Activated CD8-positive, alpha-beta memory T cell treated with anti-CD3 and anti-CD28 coated beads for 48 hours (primary cell): ENCODE measurements around the gene FMN2.

ENCODE experiments used
- DNase-seq, 3 experiments: peaks; one replicate each; pipeline ENCODE4 v3.0.0-alpha.2; 2020; ENCODE audit warnings: low read depth in 2 of 3, low spot score in 2 of 3

FMN2 gene

DNA sequence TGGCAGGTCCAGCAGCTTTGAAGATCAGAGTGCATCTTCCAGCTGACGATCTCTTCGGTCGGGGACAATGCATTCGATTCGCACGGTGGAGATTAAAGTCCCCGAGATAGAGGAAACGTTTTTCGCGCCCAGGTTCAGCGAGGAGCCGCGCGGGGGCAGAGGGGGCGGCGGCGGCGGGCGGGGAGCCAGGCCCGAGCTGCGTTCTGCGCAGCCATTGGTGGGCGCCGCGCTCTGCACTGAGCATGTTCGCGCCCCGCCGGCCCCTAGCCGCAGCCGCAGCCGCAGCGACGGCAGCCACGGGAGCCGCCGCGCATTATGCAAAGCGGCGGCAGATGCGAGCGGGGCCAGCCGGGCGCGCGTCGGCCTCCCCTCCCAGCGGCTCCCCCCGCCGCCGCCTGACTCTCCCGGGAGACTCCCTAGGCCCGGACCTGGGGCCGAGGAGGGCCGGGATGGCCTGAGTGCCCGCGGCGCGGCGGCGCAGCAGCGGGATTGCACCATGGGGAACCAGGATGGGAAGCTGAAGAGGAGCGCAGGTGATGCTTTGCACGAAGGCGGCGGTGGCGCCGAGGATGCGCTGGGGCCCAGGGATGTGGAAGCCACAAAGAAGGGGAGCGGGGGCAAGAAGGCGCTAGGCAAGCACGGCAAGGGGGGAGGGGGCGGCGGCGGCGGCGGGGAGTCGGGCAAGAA lies at the start of gene FMN2:
FMN2 (plus strand) TSS at position 270 of the 687 bp plus-strand sequence; CDS start at position 497, 227 bp downstream.
- DNase-seq = no peak

DNA sequence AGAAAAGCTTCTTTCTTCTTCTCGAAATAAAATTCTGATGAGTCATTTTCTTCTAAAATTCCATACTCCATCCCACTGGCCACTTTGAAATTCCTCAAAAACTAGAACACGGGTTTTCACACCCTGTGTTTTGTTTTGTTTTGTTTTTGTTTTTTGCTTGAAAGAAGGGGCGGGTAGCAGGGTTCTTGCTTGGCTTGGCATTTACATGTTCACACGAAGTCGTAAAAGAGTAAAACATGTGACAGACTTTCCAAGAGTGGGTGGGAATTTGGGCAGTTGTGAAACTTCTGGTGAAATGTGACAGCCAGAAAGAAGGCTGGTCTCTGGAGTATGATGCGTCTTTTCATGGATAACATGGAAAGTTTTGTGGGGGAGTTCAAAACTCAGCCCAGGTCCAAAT lies 47.1 kb upstream of the FMN2 start:
- DNase-seq = no peak

DNA sequence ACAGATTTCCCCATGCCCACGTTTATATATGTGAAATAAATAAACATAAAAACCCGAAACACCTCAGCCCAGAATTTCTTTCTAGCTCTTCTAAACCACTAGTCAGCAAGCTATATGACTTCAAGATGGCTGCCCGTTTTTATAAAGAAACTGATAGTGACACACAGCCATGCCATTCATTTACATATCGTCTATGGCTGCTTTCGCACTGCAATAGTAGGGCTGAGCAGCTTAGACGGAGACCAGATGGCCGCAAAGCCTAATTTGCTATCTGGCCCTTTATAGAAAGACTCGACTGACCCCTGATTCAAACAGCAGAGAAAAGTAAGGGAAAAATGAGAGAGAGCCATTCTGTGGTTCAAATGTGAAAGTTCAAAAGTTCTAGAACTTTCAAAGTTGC lies 45.7 kb upstream of the FMN2 start:
- DNase-seq = no peak

DNA sequence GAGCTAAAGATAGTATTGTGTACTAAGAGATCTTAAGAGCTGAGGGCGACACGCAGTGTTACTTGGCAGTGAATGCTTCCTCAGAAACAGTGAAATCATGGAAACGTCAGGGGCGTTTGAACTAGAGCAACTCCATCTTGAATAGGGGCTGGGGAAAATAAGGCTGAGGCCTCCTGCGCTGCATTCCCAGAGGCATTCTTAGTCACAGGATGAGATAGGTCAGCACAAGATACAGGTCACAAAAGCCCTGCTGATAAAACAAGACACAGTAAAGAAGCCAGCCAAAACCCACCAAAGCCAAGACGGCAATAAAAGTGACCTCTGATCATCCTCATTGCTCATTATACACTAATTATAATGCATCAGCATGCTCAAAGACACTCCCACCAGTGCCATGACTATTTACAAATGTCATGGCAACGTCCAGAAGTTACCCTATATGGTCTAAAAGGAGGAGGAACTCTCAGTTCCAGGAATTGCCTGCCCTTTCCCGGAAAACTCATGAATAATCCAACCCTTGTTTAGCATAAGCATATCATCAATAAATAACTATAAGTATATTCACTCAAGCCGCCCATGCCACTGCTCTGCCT lies 37.5 kb upstream of the FMN2 start:
- DNase-seq = no peak

DNA sequence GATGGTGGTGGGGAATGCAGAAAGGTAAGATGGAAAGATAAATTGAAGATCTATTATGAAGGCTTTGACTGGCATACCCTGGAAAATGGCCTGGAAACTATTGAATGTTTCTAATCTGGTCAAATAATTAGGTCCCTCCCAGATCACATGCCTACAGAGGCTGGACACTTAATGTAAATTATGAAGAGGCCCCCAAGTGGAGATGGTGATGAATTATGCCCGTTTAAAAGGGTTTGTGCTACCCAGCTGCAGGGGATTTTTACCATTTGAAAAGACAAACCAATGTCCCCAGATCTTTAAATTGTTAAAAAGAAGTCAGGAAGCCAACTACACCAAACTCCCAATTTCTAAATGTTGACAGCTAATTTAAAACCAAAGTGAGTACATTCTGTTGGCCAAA lies 35.7 kb upstream of the FMN2 start:
- no peak for DNase-seq

DNA sequence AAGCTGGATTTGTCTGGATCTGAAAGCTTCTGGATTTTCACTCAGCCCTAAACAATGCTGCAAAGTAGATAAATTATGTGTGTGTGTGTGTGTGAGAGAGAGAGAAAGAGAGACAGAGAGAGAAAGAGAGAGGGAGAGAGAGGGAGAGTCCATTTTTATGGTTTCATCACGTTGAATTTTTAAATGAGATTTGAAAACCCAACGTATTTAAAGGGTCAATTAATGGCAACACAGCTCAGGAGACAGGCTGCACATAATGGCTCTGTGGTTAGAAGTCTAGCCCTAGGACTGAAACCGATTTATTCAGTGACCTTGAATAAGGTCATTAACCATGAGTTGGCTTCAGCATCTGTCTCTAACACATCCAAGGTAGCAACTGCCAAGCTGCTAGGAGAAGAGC lies 35.3 kb upstream of the FMN2 start:
- DNase-seq = no peak

DNA sequence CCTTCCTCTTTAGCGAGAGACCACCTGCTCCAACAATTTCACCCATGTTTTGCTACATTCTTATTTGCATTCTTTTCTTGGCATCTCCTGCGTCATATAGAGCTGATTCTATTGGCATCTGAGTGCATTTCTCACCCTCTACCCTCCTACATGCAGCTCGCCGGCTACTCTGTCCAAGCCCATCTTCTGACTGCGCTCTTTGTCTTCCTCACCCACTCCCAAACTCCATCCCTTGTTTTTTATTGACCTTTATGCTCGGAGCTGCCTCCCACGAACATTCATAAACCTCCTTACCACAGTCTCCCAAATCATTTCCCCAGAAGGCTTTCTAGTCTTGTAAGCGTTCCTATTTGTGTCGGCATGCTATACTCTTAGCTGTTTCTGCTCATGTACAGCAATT lies 33.6 kb upstream of the FMN2 start:
- DNase-seq = no peak

DNA sequence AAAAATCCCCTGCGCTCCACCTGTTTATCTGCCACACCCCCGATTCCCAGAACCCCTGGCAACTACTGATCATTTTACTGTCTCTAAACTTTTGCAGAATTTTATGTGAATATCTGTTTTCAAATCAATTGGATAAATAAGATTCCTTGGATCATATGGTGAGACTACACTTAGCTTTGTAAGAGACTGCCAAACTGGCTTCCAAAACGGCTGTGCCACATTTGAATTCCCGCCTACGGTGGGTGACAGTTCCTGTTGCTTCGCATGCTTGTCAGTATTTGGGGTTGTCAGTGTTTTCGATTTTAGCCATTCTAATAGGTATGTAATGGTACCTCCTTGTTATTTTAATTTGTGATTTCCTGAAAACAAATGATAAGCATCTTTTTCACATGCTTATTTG lies 22.7 kb upstream of the FMN2 start:
- DNase-seq = no peak

DNA sequence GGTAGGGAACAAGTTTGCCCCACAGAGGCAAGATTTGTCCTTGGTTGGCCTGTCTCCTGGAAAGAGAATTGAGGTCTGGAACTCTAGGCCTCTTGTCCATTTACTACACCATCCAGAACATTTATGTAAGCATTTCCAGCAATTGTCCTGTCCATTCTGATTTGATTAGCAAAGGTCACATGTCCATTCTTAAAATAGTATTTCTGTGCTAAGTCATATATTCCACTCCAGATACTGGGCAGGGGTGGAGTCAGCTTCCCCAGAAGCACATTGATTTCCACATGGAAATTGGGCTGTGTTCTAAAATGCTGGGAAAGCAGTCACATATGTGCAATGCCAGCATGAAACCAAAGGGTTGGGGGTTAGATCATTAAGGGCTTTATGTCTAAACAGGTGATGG lies 21.5 kb upstream of the FMN2 start:
- no peak for DNase-seq

DNA sequence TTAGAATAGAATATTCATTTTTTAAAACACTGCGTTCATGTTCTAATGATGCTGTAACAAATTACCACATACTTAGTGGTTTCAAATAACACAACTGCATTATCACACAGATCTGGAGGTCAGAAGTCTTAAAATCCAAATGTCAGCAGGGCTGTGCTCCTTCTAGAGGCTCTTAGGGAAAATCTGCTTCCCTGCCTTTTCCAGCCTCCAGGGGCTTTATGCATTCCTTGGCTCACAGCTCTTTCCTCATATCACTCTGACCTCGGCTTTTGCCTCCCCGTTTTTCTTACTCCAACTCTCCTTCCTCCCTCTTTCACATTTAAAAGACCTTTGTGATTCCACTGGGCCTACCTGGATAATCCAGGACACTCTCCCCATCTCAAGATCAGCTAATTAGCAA lies 18.6 kb upstream of the FMN2 start:
- no peak for DNase-seq

DNA sequence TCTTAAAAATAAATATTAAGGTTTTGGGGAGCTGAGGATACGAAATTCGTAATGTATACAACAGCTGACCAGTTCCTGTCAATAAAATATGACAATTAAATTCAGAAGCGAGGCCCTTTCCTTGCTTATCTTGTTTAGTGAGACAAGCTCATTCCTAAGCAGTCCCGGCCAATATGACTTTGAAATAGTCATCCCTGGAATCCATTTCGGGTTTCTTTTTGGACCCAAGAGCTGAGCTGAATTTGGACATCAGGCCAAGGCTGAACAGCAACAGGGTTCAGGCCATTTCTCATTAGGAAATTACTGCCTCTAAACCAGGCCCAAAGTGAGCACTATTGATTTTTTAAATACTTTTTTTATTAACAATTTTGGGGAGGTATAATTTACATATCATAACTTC lies 17.3 kb upstream of the FMN2 start:
- DNase-seq = no peak

DNA sequence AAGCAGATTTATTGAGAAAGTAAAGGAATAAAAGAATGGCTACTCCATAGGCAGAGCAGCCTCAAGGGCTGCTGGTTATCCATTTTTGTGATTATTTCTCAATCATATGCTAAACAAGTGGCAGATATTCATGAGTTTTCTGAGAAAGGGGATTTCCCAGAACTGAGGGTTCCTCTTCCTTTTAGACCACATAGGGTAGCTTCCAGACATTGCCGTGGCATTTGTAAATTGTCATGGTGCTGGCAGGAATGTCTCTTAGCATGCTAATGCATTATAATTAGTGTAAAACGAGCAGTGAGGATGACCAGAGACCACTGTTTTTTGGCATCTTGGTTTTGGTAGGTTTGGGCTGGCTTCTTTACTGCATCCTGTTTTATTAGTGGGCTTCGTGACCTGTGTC lies 16.8 kb upstream of the FMN2 start:
- no peak for DNase-seq

DNA sequence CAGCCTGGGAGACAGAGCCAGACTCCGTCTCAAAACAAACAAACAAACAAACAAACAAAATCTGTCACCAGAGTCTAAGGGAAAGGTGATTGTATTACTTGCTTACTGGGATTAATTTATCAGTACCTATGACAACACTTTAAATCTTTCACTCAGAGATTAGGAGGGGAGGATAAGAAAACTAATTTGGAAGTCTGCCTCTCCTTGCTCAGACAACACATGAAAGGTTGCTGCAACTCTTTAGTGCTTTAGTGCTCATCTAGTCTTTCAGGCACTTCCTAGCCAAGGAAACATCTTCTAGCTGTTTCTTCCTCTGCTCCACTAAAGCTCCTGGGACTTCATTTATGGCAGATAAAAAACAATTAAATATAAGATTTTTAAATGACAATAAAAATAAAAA lies 7.3 kb upstream of the FMN2 start:
- no peak for DNase-seq

DNA sequence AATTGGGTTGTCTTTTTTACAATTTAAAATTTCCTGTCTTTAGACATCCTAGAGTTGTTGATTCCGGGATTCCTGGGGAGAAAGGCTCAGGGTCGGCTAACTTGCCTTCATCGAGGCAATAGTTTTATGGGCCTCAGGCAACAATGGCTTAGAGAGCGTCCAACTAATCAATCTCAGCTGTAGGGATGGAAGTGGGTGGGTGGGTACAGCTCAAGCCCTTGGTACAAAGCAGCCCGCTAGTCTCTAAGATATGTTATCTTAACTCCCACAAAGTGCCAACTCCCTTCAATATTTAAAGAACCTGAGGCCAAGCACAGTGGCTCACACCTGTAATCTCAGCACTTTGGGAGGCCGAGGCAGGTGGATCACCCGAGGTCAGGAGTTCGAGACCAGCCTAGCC lies 6.9 kb upstream of the FMN2 start:
- no peak for DNase-seq

DNA sequence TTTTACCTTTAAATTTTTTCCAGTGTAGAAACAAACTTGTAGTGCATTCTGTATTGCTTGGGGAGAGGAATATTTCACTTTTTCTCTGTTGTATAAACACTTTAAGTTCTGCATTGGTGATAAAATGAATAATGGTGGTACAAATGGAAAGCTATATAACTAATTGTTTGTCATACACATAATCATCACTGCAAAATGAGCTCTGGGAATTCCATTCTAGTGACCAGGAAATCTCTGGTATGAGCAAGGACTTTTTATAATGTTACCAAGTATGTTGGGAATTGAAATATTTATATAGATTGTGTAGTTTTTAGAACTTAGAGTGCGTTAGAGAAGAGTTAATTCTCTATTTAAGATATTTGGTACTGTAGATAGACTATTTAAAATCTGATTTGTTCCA lies 5.0 kb upstream of the FMN2 start:
- no peak for DNase-seq

DNA sequence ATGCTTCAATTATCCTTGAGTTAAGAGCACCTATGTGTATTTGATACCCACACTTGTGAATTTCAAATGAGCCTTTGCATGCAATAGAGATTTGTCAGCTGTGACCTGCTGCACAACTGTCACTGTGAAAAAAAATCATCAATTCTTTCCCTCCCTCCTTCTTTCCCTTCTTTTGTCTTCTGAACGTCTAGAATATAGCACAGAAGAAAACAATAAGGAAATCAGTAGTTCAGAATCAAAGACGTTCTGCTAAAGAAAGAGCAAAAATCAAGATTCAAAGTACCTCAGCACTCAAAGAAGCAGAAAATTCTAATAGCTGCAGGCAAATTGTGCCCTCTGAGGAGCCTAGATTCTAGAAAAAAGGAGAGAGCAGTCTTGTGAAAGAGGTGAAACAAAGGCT lies 1.7 kb upstream of the FMN2 start:
- DNase-seq = no peak

DNA sequence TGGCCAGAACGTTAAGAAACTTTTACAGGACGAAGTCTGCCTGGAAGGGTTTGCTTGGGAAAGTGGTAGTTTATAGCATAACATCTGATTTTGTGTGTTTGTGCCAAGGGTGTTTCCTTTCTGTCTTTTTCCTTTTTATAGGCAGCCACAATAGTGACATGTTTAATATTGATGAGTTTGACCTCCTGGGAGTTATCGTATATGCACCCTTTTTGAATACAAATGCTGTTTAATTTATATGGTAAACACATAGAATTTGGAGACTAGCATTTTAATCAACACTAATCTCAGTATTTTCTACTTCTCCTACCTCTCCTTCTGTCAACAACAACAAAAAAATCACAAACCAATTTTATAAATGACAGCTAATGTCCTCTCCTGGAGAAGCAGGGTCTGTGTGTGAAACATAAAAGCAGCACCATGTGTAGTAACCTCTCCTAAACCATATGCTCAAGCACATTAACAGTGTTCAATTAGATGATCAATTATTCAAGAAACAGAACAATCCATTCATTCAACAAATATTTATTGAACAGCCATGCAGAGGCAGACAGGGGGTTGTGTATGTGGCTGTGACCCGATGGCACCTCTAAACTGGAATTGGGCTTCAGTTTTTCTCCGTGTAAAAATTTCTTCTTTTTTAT lies 604 bp upstream of the FMN2 start:
- no peak for DNase-seq

DNA sequence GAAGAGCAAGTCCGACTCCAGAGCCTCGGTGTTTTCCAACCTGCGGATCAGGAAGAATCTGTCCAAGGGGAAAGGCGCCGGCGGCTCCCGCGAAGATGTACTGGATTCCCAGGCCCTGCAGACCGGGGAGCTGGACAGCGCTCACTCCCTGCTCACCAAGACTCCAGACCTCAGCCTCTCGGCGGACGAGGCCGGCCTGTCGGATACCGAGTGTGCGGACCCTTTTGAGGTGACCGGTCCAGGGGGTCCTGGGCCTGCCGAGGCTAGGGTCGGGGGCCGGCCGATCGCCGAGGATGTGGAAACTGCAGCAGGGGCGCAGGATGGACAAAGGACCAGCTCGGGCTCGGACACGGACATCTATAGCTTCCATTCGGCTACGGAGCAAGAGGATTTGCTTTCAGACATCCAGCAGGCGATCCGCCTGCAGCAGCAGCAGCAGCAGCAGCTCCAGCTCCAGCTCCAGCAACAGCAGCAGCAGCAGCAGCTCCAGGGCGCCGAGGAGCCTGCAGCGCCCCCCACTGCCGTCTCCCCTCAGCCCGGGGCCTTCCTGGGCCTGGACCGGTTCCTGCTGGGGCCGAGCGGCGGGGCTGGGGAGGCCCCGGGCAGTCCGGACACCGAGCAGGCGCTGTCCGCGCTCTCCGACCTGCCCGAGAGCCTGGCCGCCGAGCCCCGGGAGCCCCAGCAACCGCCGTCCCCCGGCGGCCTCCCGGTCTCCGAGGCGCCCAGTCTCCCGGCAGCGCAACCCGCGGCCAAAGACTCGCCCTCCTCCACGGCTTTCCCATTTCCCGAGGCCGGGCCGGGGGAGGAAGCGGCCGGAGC lies 827 bp downstream of the FMN2 start:
- DNase-seq = no peak

DNA sequence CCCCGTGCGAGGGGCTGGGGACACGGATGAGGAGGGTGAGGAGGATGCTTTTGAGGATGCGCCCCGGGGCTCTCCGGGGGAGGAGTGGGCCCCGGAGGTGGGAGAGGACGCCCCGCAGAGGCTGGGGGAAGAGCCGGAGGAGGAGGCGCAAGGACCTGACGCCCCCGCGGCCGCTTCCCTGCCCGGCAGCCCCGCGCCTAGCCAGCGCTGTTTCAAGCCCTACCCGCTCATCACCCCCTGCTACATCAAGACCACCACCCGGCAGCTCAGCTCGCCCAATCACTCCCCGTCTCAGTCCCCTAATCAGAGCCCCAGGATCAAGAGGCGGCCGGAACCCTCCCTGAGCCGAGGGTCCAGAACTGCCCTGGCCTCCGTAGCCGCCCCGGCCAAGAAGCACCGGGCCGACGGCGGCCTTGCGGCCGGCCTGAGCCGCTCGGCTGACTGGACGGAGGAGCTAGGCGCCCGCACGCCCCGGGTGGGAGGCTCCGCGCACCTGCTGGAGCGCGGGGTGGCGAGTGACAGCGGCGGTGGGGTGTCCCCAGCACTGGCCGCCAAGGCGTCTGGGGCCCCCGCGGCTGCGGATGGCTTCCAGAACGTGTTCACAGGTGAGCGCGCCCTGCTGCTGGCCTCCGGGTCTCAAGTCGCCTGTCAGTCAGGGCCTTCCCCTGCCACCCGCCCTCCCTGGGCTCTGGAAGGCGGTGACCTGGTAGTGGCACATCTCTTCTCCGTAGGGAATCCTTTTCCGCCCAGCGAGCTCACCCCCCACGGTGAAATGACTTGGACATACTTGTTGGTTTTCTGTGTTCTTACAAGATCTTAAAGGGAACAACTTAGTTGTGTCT lies 1.7 kb downstream of the FMN2 start:
- DNase-seq = no peak

DNA sequence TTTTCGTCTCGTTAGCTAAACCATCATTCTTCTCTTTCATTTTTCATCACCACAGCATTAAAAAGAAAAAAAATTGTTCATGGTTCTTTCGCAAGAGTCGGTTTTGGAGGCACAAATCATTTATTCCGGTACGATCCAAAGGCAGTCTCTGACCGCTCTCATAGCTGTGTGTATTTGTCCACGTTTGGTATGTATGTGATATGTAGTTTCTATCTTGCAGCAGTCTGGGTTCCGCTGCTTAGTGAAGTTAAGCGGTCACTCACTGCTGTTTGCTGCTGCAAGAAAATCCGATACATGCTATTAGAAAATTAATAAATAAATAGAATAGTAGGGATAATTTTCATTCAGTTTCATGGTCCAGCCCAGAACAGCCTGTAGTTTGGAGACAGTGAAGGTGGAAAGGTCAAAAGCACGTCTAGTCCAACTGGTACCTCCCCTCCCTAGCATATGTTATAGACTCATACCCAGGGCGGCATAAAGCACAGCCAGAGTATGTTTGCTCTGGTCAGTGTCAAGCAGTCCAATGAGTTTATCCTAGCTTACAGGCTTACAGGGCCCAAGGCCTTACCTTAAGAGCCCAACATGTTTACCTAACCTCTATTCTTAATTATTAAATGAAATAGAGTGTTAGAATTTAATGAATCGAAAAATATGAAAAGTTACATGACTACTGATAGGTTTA lies 2.5 kb downstream of the FMN2 start:
- DNase-seq = no peak

DNA sequence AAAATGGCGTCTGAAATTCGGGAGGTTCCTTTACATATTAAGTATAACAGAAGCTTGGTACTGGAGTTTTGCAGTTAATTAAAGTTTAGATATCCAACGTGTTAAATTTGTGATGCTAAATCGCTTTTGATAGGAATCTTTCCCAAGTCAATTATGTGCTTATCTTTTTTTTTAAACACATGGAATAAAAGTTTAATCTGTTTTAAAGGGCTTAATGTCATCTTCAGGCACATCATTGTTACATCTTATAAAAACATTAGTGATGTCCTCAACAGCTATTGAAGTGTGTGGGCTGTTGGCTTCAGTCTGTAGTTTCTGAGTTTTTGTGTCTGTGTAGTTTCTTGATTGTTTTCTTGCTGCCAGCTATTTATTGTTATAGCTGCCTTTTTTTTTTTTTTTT lies 5.3 kb downstream of the FMN2 start:
- DNase-seq = no peak
